GM19395 (cell line): ENCODE data around the gene TMEM100.
"Not testable (repeated sequence)": the region's sequence is repeated elsewhere in the genome, so short reads cannot be mapped to it uniquely, and the experiment has no call there.

Source experiments
- ATAC-seq: cut with Tn5 transposase; IDR thresholded peaks from one replicate; pipeline ENCODE4 v1.9.1; 2021; ENCODE audit warnings: mild to moderate bottlenecking, moderate library complexity; ENCODE audit not compliant: unreplicated experiment

Gene TMEM100

DNA sequence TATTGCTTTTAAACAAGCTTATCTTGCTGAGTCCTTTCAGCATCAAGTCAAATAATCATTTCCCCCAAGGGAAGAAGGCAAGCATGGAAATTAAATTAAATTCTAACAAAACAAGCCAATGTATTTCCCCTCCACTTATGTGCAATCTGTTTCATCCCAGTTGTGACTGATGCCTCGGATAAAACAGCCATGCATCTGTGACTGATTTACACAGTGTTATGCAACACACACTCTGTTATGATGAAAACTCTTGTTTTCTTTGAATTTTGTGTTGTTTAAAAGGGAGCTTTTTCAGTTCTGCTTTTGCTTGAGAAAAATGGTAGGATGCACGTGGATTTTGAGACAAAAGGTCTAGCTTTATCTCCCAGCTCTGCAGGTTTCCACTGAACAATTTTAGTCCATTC, 32.6 kb downstream of the TMEM100 start:
- no peak for ATAC-seq

DNA sequence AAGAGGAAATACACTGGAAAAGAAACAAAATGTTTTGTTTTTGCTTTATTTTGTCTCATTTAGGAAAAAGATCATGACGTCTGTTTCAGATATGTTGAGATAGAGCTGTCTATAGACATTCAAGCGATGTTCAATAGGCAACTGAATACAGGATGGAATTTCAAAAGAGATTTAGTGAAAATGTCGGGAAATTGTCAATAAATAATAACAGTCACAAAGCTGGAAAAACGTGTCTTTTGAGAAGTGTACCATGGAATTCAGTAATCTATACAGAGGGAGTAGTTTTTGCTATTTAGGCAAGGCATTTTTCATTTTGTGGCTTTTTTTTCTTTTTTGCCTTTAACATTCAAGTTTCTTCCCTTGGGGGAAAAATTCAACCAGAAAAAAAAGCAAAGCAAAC, 33.0 kb downstream of the TMEM100 start:
- ATAC-seq = no peak

- ATAC-seq = no peak
Observed at GRCh38 chr17:55688057-55688456, 34.6 kb downstream of the TMEM100 start.

DNA sequence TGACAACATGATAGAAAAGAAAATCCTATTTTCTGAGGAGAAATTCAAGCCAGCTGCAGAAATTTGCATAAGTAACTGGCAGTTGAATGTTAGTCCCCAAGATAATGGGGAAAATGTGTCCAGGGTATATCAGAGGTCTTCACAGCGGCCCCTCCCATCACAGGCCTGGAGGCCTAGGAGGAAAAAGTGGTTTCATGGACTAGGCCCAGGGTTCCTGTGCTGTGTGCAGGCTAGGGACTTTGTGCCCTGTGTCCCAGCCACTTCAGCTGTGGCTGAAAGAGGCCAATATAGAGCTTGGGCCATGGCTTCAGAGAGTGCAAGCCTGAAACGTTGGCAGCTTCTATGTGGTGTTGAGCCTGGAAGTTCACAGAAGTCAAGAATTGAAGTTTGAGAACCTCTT, 35.6 kb downstream of the TMEM100 start:
- ATAC-seq = no peak

- no peak for ATAC-seq
Observed at GRCh38 chr17:55683550-55684315, 38.9 kb downstream of the TMEM100 start.

- no peak for ATAC-seq
Observed at GRCh38 chr17:55681342-55681700, 41.3 kb downstream of the TMEM100 start.

GRCh38 chr17:55680686-55681341, 41.9 kb downstream of the TMEM100 start:
- ATAC-seq = no peak

DNA sequence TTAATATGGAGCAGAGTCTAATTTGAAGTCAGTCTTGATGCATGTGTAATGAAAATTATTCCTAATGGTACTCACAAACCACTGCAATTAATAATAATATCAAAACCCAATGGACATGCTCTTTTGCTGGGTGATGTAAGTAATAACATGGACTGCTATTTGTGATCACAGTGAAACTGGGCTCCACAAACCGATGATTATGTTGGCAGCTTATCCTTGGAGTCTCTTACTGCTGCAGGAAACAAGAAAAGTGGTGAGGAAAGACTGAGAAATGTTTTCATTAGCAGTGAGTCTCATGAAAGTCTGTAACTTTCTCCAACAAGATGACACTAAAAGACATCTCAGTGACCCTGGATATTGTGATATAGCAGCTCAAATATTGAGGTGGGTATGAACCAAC, 45.2 kb downstream of the TMEM100 start:
- no peak for ATAC-seq

DNA sequence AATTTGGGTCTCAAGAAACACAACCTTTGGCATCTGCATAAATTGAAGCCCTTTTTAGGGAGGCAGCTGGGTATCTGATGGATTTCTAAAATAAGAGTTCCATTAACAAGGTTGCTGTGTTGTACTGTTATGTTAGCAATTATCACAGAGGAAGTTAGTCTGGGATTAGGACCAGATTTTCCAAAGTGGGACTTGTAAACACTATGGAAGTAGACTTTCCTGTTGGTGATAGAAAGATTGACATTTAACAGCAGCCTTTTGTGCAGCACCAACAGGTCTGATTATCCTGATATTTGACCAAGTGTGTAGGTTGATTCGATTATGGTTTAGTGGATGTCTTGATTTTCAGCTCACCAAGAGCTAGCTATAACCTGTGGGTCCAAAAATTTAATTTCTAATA, 46.4 kb downstream of the TMEM100 start:
- ATAC-seq = no peak

DNA sequence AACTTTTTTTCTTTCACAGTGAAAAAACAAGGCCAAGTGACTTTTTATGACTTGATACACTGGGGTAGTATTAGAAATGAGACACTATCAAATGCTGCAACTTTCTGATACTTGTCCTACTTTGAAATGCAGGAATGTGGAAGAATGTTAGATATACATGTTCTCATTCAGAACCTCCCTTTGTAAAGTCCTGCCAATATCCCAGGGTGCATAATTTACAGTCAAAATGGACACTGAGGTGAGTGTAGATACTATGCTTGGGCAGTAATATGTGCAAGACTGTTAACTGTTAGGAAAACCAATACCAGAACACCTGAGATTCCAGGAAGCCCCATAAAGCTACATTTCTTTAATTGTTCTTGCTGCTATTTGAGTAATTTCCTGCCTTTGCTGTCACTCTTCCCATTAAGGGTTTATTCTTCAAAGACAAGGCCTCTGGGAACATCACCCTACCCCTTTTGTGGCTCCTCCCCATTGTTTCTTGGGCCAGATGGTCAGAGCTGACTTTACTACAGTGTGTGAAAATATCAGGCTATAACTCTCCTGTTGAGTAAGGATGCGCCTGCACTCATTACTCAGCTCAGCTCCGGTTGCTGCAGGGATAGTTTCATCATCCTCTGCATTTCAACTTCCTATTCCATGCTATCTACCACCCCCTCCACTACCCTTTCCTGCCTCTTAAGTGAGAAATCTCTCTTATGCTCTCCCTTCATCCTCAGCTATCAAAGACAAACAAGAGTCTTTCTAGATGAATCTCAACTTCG, 48.7 kb downstream of the TMEM100 start:
- no peak for ATAC-seq

DNA sequence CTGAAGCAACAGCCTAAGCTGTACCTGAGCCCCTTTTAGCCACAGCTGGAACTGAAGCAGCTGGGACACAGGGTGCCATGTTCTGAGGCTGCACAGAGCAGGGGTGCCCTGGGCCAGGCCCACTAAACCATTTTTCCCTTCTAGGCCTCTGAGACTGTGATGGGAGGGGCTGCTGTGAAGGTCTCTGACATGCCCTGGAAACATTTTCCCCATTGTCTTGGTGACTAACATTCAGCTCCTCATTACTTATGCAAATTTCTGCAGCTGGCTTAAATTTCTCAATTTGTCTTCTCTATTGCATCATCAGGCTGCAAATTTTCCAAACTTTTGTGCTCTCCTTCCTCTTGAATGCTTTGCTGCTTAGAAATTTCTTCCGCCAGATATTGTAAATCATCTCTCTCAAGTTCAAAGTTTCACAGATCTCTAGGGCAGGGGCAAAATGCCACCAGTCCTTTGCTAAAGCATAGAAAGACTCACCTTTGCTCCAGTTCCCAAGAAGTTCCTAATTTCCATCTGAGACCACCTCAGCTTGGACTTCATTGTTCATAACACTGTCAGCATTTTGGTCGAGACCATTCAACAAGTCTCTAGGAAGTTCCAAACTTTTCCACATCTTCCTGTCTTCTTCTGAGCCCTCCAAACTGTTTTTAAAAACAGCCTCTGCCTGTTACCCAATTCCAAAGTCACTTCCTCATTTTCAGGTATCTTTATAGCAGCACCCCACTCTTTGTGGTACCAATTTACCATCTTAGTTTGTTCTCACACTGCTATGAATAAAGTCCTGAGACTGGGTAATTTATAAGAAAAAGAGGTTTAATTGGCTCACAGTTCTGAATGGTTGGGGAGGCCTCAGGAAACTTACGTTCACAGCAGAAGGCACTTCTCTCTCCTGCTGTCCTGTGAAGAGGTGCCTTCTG, 49.8 kb downstream of the TMEM100 start:
- ATAC-seq = no peak

- not testable (repeated sequence) for ATAC-seq
Observed at GRCh38 chr17:55672010-55672409, 50.7 kb downstream of the TMEM100 start.
